GM18526 (cell line): ENCODE results near the gene TMEM129.
A peak's percentile ranks its signal among the peaks of the same experiment; 100 is the strongest.

Experiments
- POLR2A ChIP-seq: IDR thresholded peaks from 3 replicates; pipeline ENCODE4 v1.6.1; 2011; ENCODE audit not compliant: insufficient read length; ENCODE audit errors: extremely low read depth

Gene TMEM129

DNA sequence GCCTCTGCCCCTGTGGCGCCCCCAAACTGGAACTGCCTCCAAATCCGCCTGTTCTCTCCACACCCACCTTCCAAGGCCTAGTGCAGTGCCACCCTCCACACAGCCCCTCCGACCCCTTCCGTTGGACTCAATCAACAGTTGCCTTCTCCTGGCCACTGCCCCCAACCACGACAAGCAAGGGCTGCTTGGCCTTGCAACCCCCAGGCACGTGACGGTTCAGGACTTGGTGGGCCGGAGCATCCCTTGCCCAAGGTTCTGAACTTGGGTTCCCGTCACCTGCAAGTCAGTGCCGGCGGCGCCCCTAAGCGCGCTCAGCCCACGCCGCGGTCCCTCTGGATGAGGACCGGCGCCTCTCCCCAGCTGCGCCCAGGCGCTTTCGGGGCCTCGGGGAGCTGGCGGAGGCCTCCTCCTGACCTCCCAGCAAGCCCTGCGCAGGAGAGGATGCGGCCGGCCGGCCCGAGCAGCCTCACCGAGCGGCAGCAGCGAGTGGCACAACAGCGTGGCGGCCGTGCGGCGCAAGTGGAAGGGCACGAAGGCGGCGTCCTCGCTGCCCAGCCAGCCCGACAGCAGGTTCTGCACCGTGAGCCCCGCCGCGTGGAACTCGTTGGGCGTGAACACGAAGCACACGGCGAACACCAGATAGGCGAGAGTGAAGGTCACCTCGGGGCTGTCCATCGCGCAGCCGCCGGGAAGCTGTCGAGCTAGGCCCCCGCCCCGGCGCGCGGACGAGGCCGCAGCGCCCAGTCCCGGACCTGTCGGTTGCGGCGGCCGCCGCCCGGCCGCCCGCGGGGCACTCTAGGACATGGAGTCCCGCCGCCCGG is 750 bp downstream of the TMEM129 start:
- peak; percentile 37 for TF ChIP-seq POLR2A

DNA sequence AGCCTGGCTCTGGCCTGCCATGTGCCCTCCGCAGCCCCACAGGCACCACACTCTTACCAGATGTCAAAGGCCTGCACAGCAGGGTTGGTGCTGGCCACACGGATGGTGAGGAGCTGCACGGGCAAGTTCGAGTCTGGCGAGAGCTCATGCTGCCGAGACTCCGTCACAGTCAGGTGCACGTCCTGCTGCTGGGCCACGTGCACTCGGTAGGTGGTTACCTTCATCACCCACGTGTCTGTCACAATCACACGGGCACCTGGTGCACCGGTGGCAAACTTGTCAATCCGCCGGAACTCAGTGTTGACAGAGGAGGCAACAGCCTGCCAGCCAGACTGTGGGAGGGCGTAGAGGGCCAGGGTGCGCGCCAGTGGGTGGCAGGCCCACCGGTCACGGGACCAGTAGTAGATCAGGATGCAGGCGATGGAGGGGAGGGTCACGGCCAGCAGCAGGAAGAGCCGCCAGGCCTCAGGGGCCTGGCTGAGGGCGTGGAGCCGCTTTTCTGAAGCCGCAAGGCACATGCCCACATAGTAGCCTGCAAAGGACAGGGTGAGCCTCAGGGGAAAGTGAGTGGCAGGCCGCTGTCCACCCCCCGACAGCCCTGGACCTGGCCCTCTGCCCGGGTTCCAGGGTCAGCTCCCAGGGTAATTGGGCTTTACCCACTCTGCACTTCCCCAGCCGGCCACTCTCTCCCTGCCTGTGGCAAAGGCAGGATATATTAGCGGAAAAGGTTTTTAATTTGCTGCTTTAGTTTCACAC is 2.9 kb downstream of the TMEM129 start:
- TF ChIP-seq POLR2A, result no peak

DNA sequence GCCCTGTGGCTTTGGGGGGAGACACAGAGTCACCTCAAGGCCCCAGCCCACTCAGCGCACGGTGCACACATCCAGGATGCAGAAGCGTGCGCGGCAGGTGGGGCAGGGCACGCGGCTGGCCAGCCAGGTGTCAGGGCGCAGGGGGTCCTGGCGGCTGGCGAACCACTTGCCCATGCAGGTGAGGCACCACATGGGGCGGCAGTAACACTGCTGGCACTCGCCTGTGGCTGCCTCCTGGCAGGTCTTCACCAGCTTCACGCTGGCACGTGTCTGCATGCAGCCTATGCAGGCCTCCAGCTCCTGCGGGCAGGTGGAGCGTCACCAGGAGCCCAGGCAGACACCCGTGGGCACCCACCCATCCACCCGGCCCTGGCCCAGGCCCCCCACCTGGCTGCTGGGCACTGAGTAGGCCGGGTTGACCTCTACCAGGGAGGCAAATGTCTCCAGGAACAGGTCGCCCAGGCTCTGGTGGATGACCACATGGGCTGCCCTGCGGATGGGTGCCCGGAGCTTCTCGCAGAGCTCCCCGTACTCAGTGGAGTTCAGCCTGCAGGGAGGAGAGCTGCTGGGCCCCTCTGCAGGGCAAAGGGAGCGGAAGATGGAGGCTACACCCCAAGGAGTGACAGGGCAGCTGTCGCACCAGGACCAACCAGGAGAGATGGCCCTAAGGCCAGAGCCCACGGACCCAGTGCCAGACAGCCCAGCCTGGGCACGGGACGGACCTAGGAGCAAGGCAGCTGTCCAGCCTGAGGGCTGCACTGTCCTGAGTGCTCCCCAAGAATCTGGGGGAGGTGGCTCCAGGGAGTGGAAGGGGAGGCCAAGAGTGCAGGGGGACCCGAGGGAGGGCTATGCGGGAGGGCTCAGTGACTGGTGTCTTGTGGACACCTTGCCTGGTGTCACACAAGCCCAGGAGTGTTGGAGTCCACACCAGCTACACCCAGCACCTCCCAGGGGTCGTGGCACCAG is 3.7 kb downstream of the TMEM129 start:
- no peak for TF ChIP-seq POLR2A

DNA sequence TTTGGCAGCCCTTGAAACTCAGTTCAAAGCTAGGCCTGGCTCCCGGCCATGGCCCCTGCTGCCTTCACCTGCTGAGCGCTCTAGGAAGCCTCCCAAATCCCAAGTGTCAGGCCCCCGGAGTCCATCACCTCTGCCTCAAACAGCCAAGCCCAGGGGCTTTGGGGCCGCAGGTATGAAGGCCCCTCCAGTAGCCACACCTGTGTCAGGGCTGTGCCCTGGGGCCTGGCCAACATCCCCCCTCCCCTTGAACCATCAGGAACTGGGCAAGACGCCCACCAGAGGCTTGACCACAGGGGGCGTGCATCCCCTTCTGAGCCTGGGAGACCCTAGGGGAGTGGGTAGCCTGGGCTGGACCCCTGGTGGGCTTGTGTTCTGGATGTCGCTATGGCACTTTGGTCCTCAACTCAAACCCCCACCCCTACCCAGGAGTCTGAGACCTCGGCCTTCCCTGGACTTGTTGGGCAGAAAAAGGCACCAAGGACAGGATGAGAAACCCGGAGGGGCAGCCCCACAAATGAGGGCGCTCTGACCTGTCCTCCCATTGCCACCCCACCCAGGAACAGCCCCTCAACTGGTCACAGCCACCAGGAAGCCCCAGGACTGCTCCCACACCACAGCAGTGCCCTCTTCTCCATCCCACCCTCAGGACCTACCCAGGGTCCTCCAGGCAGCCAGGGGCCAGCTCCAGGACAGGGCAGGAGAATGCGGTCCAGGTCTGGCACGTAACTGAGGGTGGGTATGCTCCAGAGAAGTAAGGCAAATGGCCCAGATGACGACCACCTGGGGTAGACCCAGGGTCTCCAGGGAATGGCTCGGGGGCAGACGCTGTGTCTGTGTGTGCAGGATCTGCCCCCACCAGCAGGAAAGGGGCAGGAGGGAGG is 4.8 kb downstream of the TMEM129 start:
- no peak for TF ChIP-seq POLR2A

DNA sequence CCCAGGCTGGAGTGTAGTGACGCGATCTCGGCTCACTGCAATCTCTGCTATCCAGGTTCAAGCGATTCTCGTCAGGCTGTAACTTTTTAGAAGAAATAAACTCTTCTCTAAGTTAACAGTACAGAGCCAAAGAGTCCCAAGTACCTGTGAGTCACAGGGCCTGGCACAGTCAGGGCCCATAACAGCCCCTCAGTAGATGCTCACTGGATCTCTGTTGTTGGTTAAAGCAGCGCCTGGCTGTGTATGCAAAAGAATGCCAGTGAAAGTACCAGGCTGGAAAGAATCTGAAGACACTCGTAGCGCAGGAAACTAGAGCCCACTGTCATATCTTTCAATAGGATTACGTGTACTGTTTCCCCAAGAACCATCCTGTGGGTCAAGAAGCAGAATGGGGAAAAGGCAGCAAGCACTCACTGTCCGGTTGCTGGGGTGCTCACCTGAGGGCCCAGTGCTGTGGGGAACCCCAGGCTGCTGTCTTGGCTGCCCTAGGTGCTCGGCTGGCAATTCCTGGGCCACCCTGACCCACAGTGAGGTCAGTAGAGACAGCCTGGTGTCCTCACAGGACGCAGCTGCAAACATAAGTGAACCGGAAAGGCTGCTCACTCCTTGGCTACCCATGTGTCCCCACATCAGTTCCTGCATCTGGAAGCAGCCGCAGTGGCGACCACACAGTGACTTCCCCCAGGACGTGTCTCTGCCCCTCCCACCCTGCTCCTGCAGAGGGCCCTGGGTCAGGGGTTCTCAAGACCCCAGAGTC is 5.9 kb downstream of the TMEM129 start:
- no peak for TF ChIP-seq POLR2A

DNA sequence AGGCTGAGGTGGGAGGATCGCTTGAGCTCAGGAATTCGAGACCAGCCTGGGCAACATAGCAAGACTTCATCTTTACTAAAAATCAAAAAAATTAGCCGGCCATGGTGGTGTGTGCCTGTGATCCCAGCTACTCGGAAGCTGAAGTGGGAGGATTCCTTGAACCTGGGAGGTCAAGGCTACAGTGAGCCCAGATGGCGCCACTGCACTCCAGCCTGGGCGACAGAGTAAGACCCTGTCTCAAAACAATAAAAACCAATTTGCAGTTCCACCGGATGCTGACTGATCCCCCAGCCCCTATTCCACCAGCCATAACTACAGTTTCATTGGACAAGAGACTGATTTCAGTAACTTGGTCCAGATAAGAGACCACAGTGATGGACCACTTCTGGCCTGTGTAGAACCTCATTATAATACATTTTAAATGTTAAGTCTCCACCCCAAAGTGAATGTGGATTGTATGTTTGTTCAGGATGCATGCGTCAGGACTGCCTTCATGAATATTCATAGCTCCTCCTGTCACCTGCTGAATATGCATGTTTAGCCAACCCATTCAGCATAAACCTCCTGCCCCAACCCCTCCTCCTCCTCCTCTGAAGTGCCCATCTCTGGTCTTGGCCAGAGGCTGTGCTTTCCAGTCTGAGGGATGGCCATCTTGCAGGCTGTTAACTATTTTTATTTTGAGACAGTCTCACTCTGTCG is 6.7 kb downstream of the TMEM129 start:
- no peak for TF ChIP-seq POLR2A

DNA sequence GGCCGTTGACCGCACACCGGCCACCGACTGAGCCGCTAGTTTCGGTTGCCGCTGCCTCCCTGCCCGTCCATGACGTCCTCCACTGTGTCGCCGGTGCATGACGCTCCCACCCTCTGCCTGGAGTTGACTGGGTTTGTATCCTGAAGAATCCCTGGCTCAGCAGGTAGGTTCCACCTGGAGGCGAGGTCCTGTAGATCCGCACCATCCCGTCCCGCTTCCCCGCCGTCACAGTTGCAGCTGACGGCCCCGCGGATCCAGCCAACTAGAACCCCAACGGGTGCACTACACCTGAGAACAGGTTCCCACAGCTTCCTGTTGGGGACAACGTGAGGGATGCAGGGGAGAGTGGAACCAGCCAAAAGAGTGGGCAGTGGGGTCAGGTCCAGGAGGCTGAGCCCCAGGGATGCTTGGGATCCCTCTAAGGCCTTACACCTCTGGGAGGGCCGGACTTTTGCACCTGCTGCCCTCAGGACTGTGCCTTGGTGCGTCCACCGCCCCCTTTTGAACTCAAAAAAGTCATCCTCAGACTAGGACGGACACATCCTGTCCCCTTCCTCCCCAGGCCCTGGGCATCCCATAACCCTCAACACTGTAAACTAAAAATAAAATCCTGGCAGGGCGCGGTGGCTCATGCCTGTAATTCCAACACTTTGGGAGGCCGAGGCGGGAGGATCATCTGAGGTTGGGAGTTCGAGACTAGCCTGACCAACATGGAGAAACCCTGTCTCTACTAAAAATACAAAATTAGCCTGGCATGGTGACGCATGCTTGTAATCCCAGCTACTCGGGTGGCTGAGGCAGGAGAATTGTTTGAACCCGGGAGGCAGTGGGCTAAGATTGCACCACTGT is 7.9 kb downstream of the TMEM129 start:
- no peak for TF ChIP-seq POLR2A

DNA sequence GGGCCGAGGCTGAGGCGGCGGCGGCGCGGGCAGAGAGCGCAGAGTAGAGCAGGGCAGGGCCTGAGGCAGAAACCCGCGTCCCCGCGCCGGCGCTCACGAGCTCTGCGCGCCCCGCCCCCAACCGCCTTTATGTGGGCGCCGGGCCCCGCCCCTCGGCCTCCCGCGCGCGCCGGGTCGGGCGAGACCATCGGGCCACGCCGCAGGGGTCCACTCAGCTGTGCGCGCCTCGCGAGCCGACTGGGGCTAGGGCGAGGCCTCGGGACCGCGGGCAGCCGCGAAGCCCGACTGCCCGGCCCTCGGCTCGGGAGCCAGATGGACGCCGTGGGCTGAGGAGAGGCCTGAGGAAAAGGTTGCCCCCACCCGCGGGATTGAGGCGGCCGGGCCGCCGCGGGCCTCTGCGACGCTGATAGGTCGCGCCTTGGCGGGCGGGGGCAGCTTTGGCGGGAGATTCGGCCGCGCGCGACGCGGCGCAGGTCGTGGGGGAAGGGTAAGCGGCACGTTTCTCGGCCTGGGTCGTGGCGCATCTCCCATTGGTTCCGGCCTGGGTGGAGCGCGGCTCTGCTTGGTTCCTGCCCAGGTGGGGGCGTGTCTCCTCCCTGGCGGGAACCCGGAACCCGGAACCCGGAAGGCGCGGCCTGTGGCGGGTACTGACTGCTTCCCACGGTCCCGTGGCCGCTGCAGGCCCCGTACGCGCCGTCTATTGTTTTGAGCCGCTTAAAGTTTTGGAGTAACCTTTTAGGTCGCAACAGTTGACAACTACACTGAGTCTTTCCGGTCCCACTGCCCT is 8.7 kb downstream of the TMEM129 start, which contains the start of gene SLBP:
Gene SLBP (minus strand): TSS at position 104 of the 787 bp plus-strand sequence. CDS start 131 bp downstream, outside the sequence.
- TF ChIP-seq POLR2A, result peak; percentile 97

DNA sequence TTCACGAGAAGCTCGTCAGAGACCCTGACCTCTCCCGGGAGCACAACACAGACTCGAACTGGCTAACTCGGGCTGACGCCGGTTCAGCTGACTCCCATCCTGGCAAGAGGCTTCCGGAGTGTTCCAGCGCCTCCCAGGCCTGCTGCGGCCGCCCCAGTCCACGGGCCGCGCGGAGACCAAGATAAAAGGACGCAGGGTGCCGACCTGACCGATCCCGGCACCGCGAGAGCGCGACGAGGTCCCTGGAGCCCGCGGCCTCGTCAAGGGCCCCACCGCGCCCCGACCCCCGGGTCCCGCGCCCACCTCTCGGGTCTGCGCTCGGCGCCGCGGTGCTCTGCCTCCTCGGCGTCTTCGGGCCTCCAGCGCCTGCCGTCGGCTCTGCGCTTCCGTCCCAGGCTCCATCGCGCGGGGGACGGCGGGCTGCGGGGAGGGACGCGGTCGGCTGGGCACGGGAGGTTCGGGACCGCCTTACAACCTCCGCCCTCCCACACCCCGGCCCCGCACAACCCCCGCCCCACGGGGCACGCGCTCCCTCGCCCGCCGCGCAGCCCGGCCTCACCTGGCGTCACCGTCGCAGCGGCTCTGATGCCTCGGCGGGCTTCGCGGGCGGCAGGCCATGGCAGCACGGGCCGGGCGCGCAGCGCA is 9.4 kb downstream of the TMEM129 start:
- TF ChIP-seq POLR2A, result no peak

DNA sequence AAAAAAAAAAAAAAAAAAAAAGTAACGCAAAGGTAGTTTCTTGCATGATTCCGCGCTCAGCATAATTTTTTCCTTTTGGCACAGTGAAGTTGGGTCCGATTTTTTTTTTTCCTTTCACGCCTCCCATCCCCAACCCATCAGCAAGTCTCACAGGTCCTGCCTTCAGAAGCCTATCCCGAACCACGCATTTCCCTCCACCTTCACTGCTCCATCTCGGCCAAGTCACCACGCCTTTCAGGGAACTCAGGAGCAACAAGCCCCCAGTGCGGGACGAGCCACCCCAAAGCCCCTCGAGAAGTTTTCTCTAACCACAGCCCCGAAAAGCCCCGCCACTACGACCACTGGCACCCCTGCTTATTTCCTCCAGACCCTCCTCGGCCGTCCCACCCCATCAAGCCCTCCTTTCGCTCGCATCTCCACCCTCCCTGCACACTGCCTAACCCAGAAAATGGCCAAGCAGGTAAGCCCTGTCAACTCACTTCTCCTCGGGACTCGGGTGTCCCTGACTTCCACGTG is 10.0 kb downstream of the TMEM129 start:
- no peak for TF ChIP-seq POLR2A

DNA sequence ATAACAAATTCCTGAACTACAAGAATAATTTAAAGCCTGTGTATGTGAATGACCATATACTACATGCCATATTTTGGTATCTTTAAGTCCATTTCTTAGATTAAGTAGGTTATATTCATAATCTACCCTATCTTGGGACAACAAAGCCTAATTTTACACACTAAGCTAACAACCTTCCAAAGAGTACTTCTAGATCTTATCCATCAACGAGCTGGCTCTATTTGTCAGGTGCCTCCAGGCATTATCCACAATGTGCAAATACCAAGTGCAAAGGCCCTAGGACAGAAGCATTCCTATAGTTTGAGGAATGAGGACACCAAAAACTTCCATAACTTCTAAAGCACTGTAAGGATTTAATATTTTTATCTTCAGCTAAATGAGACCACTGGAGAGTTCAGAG is 12.5 kb downstream of the TMEM129 start:
- TF ChIP-seq POLR2A, result no peak
